Measurements from ENCODE around the gene IDH2. TPM values are rescaled to one million over a fixed set of nuclear protein-coding genes. Genes with fewer than 3 reads are reported as not detected.
A peak's percentile ranks its signal among the peaks of the same experiment; 100 is the strongest.

Gene IDH2
- total and polyA plus RNA-seq, 2 donors from 2014 or later = 87.0 to 545 TPM

DNA sequence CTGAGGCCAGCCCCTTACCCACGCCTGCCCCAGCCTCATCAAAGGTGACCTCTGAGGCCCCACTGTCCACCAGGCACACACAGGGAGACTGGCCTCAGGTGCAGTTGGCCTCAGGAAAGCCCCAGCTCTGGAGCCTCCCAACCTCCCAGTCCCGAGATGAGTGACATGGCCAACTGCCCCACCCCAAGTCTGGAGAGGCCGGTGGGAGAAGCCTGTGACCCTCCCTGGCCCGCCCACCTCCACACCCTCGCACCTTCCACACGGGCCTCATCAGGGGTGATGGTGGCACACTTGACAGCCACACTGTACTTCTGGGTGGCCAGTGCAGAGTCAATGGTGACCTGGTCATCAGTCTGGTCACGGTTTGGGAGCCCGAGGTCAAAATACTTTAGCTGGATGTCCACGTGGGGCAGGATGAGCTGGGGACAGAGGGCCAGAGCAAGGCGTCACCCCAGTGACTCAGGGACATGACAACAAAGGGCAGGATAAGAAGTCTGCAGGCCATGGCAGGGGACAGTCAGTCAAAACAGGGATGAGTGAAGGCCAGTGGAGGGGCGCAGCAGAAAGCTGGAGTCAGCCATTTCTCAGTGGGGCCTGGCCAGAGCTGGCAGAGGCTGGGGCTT is 11.9 kb downstream of the IDH2 start:
- FAIRE-seq (no peak), DNase-seq (peak in 2 of 5 donors; percentile 25 to 39)
- Histone ChIP-seq H3K27me3 (ENCODE audit: control insufficient read depth, insufficient read depth, low read length) (no peaks in the 10 kb centered on the region), H3K36me3 (ENCODE audit: control insufficient read depth in 2 of 3, insufficient read depth in 3 of 3, low read length in 3 of 3) (peaks cover 0 to 45% (median 26%) of the 10 kb centered on the region in 3 donors), H3K9ac (ENCODE audit: low read length in 3 of 3) (no peak overlapping the region), H3K27ac (ENCODE audit: low read depth in 2 of 2, low read length in 2 of 2) (no peak overlapping the region), H3K4me3 (ENCODE audit: low read length in 3 of 3) (no peak overlapping the region), H3K4me1 (ENCODE audit: control insufficient read depth in 2 of 3, insufficient read depth in 2 of 3, low read depth in 1 of 3, low read length in 3 of 3) (peaks cover 0 to 5% (median 3%) of the 10 kb centered on the region in 3 donors), H3K9me3 (ENCODE audit: control insufficient read depth in 2 of 3, insufficient read depth in 1 of 3, low read length in 3 of 3) (no peaks in the 10 kb centered on the region)
- TF ChIP-seq, protein P1, sequence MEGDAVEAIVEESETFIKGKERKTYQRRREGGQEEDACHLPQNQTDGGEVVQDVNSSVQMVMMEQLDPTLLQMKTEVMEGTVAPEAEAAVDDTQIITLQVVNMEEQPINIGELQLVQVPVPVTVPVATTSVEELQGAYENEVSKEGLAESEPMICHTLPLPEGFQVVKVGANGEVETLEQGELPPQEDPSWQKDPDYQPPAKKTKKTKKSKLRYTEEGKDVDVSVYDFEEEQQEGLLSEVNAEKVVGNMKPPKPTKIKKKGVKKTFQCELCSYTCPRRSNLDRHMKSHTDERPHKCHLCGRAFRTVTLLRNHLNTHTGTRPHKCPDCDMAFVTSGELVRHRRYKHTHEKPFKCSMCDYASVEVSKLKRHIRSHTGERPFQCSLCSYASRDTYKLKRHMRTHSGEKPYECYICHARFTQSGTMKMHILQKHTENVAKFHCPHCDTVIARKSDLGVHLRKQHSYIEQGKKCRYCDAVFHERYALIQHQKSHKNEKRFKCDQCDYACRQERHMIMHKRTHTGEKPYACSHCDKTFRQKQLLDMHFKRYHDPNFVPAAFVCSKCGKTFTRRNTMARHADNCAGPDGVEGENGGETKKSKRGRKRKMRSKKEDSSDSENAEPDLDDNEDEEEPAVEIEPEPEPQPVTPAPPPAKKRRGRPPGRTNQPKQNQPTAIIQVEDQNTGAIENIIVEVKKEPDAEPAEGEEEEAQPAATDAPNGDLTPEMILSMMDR (IDR thresholded peaks at IDR 0.05; ENCODE audit: borderline replicate concordance, extremely low read depth, insufficient read depth) = no peak
- intact Hi-C loops (cut with DNase I) = no loop called here

DNA sequence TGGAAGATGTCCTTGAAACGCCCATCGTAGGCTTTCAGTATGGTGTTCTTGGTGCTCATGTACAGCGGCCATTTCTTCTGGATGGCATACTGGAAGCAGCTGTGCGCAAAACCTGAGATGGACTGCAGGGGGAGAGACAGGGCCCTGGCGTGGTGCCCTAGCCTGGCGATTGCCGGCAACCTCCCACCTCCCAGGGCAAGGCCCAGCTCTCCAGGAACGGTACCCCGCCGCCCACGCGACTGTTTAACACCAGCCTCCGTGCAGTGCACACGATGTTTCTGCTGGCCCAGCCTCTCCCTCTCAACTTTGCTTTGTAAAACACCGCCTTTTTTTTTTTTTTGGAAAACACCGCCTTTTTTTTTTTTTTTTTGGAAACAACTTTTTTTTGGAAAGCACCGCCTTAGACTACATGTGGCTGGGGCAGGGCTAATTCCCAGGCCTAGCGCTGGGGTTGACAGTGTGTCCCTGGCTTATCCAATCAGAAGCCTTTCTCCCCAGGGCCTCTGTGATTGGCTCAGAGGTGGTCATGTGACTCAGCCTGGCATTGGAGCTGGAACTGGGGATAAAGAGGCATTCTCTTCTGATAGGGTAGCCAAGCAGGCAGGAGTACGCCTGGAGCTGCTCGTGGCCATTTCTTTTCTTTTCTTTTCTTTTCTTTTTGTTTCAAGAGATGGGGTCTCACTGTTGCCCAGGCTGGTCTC is 14.7 kb downstream of the IDH2 start:
- Histone ChIP-seq H3K4me3 (ENCODE audit: low read length in 3 of 3) (no peak overlapping the region), H3K9ac (ENCODE audit: low read length in 3 of 3) (no peak overlapping the region), H3K9me3 (ENCODE audit: control insufficient read depth in 2 of 3, insufficient read depth in 1 of 3, low read length in 3 of 3) (no peaks in the 10 kb centered on the region), H3K36me3 (ENCODE audit: control insufficient read depth in 2 of 3, insufficient read depth in 3 of 3, low read length in 3 of 3) (peaks cover 0 to 48% (median 42%) of the 10 kb centered on the region in 3 donors), H3K27me3 (ENCODE audit: control insufficient read depth, insufficient read depth, low read length) (no peaks in the 10 kb centered on the region), H3K4me1 (ENCODE audit: control insufficient read depth in 2 of 3, insufficient read depth in 2 of 3, low read depth in 1 of 3, low read length in 3 of 3) (peaks cover 0 to 3% (median 0%) of the 10 kb centered on the region in 3 donors), H3K27ac (ENCODE audit: low read depth in 2 of 2, low read length in 2 of 2) (no peak overlapping the region)
- intact Hi-C loops (cut with DNase I) = no loop called here
- DNase-seq = peak in 1 of 5 donors; percentile 79
- TF ChIP-seq, protein P1 (IDR thresholded peaks at IDR 0.05; ENCODE audit: borderline replicate concordance, extremely low read depth, insufficient read depth) = no peak
- FAIRE-seq = no peak

DNA sequence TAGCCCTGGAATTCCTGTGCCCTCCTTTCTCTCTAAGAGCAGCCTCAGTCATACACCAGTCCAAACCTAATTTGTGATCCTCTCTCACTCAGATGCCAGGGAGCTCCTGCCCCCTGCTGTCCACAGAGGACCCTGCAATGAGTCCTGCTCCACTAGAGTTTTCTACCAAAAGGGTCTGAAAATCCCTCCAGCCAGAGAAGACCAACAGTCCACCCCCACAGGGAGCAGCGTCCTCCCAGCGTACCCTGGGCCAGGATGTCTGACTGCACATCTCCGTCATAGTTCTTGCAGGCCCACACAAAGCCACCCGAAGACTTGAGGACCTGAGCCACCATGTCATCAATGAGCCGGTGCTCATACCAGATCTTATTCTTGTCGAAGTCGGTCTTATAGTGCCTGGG is 15.4 kb downstream of the IDH2 start:
- Histone ChIP-seq H3K9me3 (ENCODE audit: control insufficient read depth in 2 of 3, insufficient read depth in 1 of 3, low read length in 3 of 3) (no peaks in the 10 kb centered on the region), H3K36me3 (ENCODE audit: control insufficient read depth in 2 of 3, insufficient read depth in 3 of 3, low read length in 3 of 3) (peaks cover 0 to 50% (median 44%) of the 10 kb centered on the region in 3 donors), H3K27ac (ENCODE audit: low read depth in 2 of 2, low read length in 2 of 2) (no peak overlapping the region), H3K9ac (ENCODE audit: low read length in 3 of 3) (no peak overlapping the region), H3K4me1 (ENCODE audit: control insufficient read depth in 2 of 3, insufficient read depth in 2 of 3, low read depth in 1 of 3, low read length in 3 of 3) (peaks cover 0 to 3% (median 0%) of the 10 kb centered on the region in 3 donors), H3K4me3 (ENCODE audit: low read length in 3 of 3) (no peak overlapping the region), H3K27me3 (ENCODE audit: control insufficient read depth, insufficient read depth, low read length) (no peaks in the 10 kb centered on the region)
- TF ChIP-seq, protein P1 (IDR thresholded peaks at IDR 0.05; ENCODE audit: borderline replicate concordance, extremely low read depth, insufficient read depth) = peak; percentile 49
- intact Hi-C loops (cut with DNase I) = no loop called here
- FAIRE-seq = no peak
- DNase-seq = no peak

Data from kidney (tissue), 14 donors.